WTC11 (cell line): ENCODE results near the gene CENPQ. TPM values are rescaled to one million over a fixed set of nuclear protein-coding genes. Genes with fewer than 3 reads are reported as not detected.

Experiments
- ATAC-seq: fragments of 200-7000 bp; cut with Tn5 transposase; 2 replicates; pipeline ENCODE4 v1.10.0; 2021; ENCODE audit warnings: mild to moderate bottlenecking, moderate library complexity
- CTCF ChIA-PET: fragments of 300-600 bp; sonication (Branson Sonifier 250); formaldehyde crosslinking; loops from one replicate; lab custom pipeline; 2021; ENCODE audit warnings: antibody characterized with exemption; lab: Charles Lee
- POLR2A ChIA-PET: fragments of 350-600 bp; sonication (Branson Sonifier 250); formaldehyde crosslinking; loops from one replicate; lab custom pipeline; 2021; ENCODE audit warnings: antibody characterized with exemption; lab: Charles Lee
- DNase-seq: peaks from one replicate; pipeline ENCODE4 v3.0.0; 2021; ENCODE audit warnings: low spot score
- H3K27ac Mint-ChIP-seq: 2 replicates; pipeline ENCODE4 v1.8.0; 2021; ENCODE audit warnings: mixed read lengths
- H3K27me3 Mint-ChIP-seq: 2 replicates; pipeline ENCODE4 v1.8.0; 2021; ENCODE audit warnings: low read depth, mild to moderate bottlenecking, moderate library complexity, mixed read lengths
- H3K36me3 Mint-ChIP-seq: 2 replicates; pipeline ENCODE4 v1.8.0; 2021; ENCODE audit warnings: mixed read lengths
- H3K4me1 Mint-ChIP-seq: 2 replicates; pipeline ENCODE4 v1.8.0; 2022; ENCODE audit warnings: mixed read lengths
- H3K4me3 Mint-ChIP-seq: 2 replicates; pipeline ENCODE4 v1.8.0; 2021; ENCODE audit warnings: mild to moderate bottlenecking, moderate library complexity, mixed read lengths
- H3K9me3 Mint-ChIP-seq: 2 replicates; pipeline ENCODE4 v1.8.0; 2021; ENCODE audit warnings: mixed read lengths
- CBFB ChIP-seq: sonication (generic); formaldehyde crosslinking; IDR thresholded peaks from 2 replicates; pipeline ENCODE4 v1.8.1; 2022; ENCODE audit warnings: mild to moderate bottlenecking, low read depth, missing genetic modification reagents
- ESRRA ChIP-seq: sonication (generic); formaldehyde crosslinking; IDR thresholded peaks from 2 replicates; pipeline ENCODE4 v1.8.1; 2022; ENCODE audit warnings: mild to moderate bottlenecking, missing genetic modification reagents, borderline replicate concordance
- FOXJ3 ChIP-seq: sonication (generic); formaldehyde crosslinking; IDR thresholded peaks from 2 replicates; pipeline ENCODE4 v1.9.0; 2021; ENCODE audit warnings: missing genetic modification reagents, mild to moderate bottlenecking, borderline replicate concordance
- FOXP1 ChIP-seq: sonication (generic); formaldehyde crosslinking; IDR thresholded peaks from 2 replicates; pipeline ENCODE4 v1.8.0; 2022; ENCODE audit warnings: missing genetic modification reagents, mild to moderate bottlenecking, moderate library complexity, borderline replicate concordance
- GTF2I ChIP-seq: fragments of 250-450 bp; sonication (Bioruptor Pico); conservative IDR thresholded peaks from 2 replicates; pipeline ENCODE4 v1.4.0; 2021; ENCODE audit warnings: mild to moderate bottlenecking
- JAZF1 ChIP-seq: fragments of 250-450 bp; sonication (Bioruptor Pico); IDR thresholded peaks from 2 replicates; pipeline ENCODE4 v1.9.0; 2021; ENCODE audit warnings: moderate library complexity, mild to moderate bottlenecking, inconsistent platforms
- NFATC4 ChIP-seq: fragments of 250-450 bp; sonication (Bioruptor Pico); IDR thresholded peaks from 2 replicates; pipeline ENCODE4 v1.9.0; 2021; ENCODE audit warnings: mild to moderate bottlenecking
- NFE2L1 ChIP-seq: sonication (generic); formaldehyde crosslinking; IDR thresholded peaks from 2 replicates; pipeline ENCODE4 v1.8.1; 2023; ENCODE audit warnings: missing genetic modification reagents
- NFYB ChIP-seq: sonication (generic); formaldehyde crosslinking; conservative IDR thresholded peaks from 2 replicates; pipeline ENCODE4 v1.8.0; 2022; ENCODE audit warnings: low read depth, missing genetic modification reagents
- NR2C2 ChIP-seq: sonication (generic); formaldehyde crosslinking; IDR thresholded peaks from 2 replicates; pipeline ENCODE4 v1.8.0; 2022; ENCODE audit warnings: mild to moderate bottlenecking, missing genetic modification reagents
- RELA ChIP-seq: sonication (generic); formaldehyde crosslinking; IDR thresholded peaks from 2 replicates; pipeline ENCODE4 v1.8.1; 2022; ENCODE audit warnings: missing genetic modification reagents, mild to moderate bottlenecking, borderline replicate concordance
- SMAD4 ChIP-seq: sonication (generic); formaldehyde crosslinking; IDR thresholded peaks from 2 replicates; pipeline ENCODE4 v1.8.0; 2022; ENCODE audit warnings: mild to moderate bottlenecking, missing genetic modification reagents
- SOX15 ChIP-seq: fragments of 250-450 bp; sonication (Bioruptor Pico); IDR thresholded peaks from 2 replicates; pipeline ENCODE4 v1.9.0; 2021; ENCODE audit warnings: mild to moderate bottlenecking
- SP1 ChIP-seq: sonication (generic); formaldehyde crosslinking; conservative IDR thresholded peaks from 2 replicates; pipeline ENCODE4 v1.8.1; 2022; ENCODE audit warnings: missing genetic modification reagents
- TP53 ChIP-seq: sonication (generic); formaldehyde crosslinking; IDR thresholded peaks from 2 replicates; pipeline ENCODE4 v1.8.1; 2023; ENCODE audit warnings: mild to moderate bottlenecking, missing genetic modification reagents
- ZBTB21 ChIP-seq: sonication (generic); formaldehyde crosslinking; IDR thresholded peaks from 2 replicates; pipeline ENCODE4 v1.8.1; 2023; ENCODE audit warnings: mild to moderate bottlenecking, missing genetic modification reagents, borderline replicate concordance
- ZNF121 ChIP-seq: sonication (generic); formaldehyde crosslinking; IDR thresholded peaks from 2 replicates; pipeline ENCODE4 v1.8.0; 2023; ENCODE audit warnings: missing genetic modification reagents
- ZNF396 ChIP-seq: fragments of 250-450 bp; sonication (Bioruptor Pico); IDR thresholded peaks from 2 replicates; pipeline ENCODE4 v1.8.0; 2021; ENCODE audit warnings: mild to moderate bottlenecking, moderate library complexity, borderline replicate concordance
- ZNF423 ChIP-seq: fragments of 250-450 bp; sonication (Bioruptor Pico); IDR thresholded peaks from 2 replicates; pipeline ENCODE4 v2.1.2; 2022; ENCODE audit warnings: mild to moderate bottlenecking, moderate library complexity
- total RNA-seq: library from RNA; stranded (reverse); gene quantifications from 3 replicates; pipeline ENCODE4 v1.2.3, GENCODE V29; 2021
- TF ChIP-seq, protein P1 (sequence below): sonication (generic); formaldehyde crosslinking; IDR thresholded peaks from 2 replicates; pipeline ENCODE4 v1.8.1; 2023; ENCODE audit warnings: mild to moderate bottlenecking, missing genetic modification reagents
- TF ChIP-seq, protein P2 (sequence below): sonication (generic); formaldehyde crosslinking; IDR thresholded peaks from 2 replicates; pipeline ENCODE4 v1.8.1; 2023; ENCODE audit warnings: mild to moderate bottlenecking, missing genetic modification reagents, moderate library complexity
- TF ChIP-seq, protein P3 (sequence below): fragments of 250-450 bp; sonication (Bioruptor Pico); conservative IDR thresholded peaks from 2 replicates; pipeline ENCODE4 v1.9.0; 2021; ENCODE audit warnings: mild to moderate bottlenecking
- TF ChIP-seq, protein P4 (sequence below): fragments of 200-600 bp; IDR thresholded peaks from 2 replicates; pipeline ENCODE4 v1.8.0; 2022; ENCODE audit warnings: antibody characterized with exemption
- TF ChIP-seq, protein P5 (sequence below): sonication (generic); formaldehyde crosslinking; IDR thresholded peaks from 2 replicates; pipeline ENCODE4 v1.8.1; 2022; ENCODE audit warnings: mild to moderate bottlenecking, moderate library complexity, missing genetic modification reagents

The CENPQ gene
- total RNA-seq, 1 experiment from 2014 or later = 14.2 TPM

DNA sequence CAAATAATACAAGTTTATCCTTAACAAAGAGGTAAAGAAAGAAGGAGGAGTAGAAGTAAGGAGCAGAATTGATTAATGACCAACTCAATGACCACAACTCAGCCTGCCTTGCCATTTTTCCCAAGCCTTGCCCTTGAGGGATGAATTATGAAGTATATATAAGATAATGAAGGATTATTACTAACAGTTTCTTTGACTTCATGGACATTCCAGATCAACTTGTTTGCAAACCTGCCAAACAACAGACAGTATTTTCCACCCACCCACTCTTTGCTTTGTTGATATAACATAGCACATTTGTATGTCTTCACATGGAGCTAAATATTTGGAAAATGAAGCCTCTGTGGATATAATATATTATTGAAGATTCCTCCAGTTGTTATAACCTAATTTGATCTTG lies 77.4 kb downstream of the CENPQ start:
- ATAC-seq = no peak
- H3K4me1 Mint-ChIP-seq = peaks cover 7% of the 10 kb centered on the region; the same call in 1 of the 2 replicates

DNA sequence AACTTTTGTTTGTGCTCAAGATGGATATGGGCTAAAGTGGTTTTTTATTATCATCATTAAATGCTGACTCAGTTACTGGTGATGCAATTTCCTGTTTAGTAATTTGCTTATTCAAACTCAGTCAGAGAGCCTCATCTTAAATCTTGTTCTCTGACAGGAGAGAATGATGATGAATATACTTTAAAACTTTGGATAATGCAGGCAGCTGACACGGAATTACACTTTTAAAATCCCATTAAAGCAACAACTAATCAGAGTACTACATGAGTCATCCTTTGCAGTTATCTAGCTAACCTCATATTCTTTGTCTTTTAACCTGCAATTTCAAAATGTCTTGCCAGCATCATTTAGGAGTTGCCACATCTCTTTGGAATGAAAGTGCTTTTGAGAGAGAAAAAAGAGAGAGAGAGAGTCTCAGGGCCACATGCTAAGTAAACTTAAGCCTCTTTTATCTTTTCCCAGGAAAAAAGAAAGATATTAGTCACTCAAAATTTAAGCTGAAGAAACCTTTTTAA lies 78.1 kb downstream of the CENPQ start:
- Mint-ChIP-seq H3K36me3 (no peaks in the 10 kb centered on the region), H3K4me1 (peaks cover 7% of the 10 kb centered on the region; the same call in 1 of the 2 replicates), H3K27ac (no peak overlapping the region), H3K4me3 (no peak overlapping the region), H3K27me3 (no peaks in the 10 kb centered on the region), H3K9me3 (no peaks in the 10 kb centered on the region)
- ATAC-seq = no peak
- DNase-seq = no peak
- CTCF ChIA-PET = interaction anchor here (1.0 to 1.3 kb wide), 2 partner anchors 9 kb away, joined by 3 to 4 read pairs; no protein-coding TSS in a partner anchor
- POLR2A ChIA-PET = interaction anchor here (1.1 kb wide), 1 partner anchor 17 kb away, joined by 6 read pairs; no protein-coding TSS in a partner anchor
- no peak for TF ChIP-seq ZBTB21 (CRISPR knock-in tag)
- TF ChIP-seq RELA (CRISPR knock-in tag) = no peak
- no peak for TF ChIP-seq FOXP1 (CRISPR knock-in tag)
- no peak for TF ChIP-seq GTF2I (CRISPR knock-in tag)
- TF ChIP-seq, protein P1, sequence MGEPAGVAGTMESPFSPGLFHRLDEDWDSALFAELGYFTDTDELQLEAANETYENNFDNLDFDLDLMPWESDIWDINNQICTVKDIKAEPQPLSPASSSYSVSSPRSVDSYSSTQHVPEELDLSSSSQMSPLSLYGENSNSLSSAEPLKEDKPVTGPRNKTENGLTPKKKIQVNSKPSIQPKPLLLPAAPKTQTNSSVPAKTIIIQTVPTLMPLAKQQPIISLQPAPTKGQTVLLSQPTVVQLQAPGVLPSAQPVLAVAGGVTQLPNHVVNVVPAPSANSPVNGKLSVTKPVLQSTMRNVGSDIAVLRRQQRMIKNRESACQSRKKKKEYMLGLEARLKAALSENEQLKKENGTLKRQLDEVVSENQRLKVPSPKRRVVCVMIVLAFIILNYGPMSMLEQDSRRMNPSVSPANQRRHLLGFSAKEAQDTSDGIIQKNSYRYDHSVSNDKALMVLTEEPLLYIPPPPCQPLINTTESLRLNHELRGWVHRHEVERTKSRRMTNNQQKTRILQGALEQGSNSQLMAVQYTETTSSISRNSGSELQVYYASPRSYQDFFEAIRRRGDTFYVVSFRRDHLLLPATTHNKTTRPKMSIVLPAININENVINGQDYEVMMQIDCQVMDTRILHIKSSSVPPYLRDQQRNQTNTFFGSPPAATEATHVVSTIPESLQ = no peak

More for the DNA sequence above, 77.4 kb downstream of the CENPQ start:
- H3K27ac Mint-ChIP-seq = no peak overlapping the region
- H3K27me3 Mint-ChIP-seq = no peaks in the 10 kb centered on the region
- ChIA-PET CTCF (no interaction called here), POLR2A (interaction anchor here (0.7 kb wide), 1 partner anchor 304 kb away, joined by 4 read pairs; no protein-coding TSS in a partner anchor)
- H3K9me3 Mint-ChIP-seq = no peaks in the 10 kb centered on the region
- H3K4me3 Mint-ChIP-seq = no peak overlapping the region
- no peaks in the 10 kb centered on the region for H3K36me3 Mint-ChIP-seq
- TF ChIP-seq NFATC4 (no peak), NFE2L1 (no peak), TP53 (CRISPR knock-in tag) (no peak), NFYB (CRISPR knock-in tag) (no peak), FOXP1 (CRISPR knock-in tag) (no peak), ZNF121 (CRISPR knock-in tag) (no peak)
- TF ChIP-seq, protein P2, sequence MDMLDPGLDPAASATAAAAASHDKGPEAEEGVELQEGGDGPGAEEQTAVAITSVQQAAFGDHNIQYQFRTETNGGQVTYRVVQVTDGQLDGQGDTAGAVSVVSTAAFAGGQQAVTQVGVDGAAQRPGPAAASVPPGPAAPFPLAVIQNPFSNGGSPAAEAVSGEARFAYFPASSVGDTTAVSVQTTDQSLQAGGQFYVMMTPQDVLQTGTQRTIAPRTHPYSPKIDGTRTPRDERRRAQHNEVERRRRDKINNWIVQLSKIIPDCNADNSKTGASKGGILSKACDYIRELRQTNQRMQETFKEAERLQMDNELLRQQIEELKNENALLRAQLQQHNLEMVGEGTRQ = no peak
- TF ChIP-seq, all 79 proteins: peak for 0
- DNase-seq = no peak

DNA sequence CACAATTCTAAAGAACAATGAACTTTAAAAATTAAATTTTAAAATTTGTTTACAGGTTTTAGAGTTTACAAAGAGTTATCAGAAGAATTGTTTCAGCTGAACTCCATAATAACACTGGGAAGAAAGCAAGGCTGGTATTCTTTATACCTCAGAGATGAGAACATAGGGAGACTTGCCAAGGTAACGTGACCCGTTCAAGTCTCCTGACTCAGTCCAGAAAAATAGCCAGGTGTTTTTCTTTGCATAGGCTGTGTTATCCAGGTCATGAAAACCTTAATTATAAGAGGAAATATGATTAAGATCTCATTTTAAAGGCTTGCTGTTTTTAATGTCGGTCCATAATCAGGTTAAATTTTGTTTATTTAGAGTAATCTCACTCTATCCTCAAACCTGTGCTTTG lies 78.8 kb downstream of the CENPQ start:
- Mint-ChIP-seq H3K9me3 (no peaks in the 10 kb centered on the region), H3K4me3 (no peak overlapping the region), H3K27me3 (peaks cover 4% of the 10 kb centered on the region), H3K27ac (no peak overlapping the region), H3K4me1 (peaks cover 7% of the 10 kb centered on the region; the same call in 1 of the 2 replicates), H3K36me3 (no peaks in the 10 kb centered on the region)
- POLR2A ChIA-PET = interaction anchor here (1.1 kb wide), 1 partner anchor 16 kb away, joined by 6 read pairs; no protein-coding TSS in a partner anchor
- CTCF ChIA-PET = interaction anchor here (1.0 to 1.3 kb wide), 2 partner anchors 8 to 10 kb away, joined by 3 to 4 read pairs; no protein-coding TSS in a partner anchor
- TF ChIP-seq SP1 (CRISPR knock-in tag) (no peak), NFYB (CRISPR knock-in tag) (no peak), ESRRA (CRISPR knock-in tag) (no peak), JAZF1 (no peak), ZBTB21 (CRISPR knock-in tag) (no peak), NR2C2 (CRISPR knock-in tag) (no peak), SMAD4 (CRISPR knock-in tag) (no peak), NFE2L1 (no peak), SOX15 (CRISPR knock-in tag) (no peak), FOXJ3 (CRISPR knock-in tag) (no peak), ZNF396 (CRISPR knock-in tag) (no peak), TP53 (CRISPR knock-in tag) (no peak), ZNF423 (CRISPR knock-in tag) (no peak), CBFB (CRISPR knock-in tag) (no peak)
- TF ChIP-seq, protein P3, sequence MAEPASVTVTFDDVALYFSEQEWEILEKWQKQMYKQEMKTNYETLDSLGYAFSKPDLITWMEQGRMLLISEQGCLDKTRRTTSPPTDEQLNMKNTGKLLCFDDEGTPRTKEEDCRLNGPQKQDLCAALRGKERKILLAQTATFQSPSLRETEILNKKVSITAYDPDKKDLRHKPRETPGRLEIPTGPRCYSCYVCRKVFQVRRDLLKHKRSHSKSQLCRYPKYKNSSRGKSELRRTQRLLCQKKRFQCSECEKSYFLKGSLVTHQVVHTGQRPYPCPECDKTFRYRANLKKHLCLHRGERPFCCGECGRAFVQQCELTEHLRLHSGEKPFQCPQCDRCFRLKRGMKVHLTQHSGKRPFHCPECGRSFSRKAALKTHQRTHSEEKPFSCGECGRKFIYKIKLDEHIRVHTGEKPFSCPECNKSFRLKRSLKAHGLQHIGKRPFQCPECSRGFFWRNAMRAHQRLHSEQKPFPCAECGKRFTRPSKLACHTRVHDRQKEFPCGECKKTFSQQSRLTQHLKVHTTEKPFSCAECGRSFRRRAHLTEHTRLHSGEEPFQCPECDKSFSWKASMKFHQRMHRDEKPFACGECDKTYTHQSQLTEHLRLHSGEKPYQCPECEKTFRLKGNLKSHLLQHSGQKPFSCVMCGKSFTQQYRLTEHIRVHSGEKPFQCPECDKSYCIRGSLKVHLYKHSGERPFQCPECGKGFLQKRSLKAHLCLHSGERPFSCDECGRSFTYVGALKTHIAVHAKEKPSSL (CRISPR knock-in tag) = no peak
- TF ChIP-seq, protein P4, sequence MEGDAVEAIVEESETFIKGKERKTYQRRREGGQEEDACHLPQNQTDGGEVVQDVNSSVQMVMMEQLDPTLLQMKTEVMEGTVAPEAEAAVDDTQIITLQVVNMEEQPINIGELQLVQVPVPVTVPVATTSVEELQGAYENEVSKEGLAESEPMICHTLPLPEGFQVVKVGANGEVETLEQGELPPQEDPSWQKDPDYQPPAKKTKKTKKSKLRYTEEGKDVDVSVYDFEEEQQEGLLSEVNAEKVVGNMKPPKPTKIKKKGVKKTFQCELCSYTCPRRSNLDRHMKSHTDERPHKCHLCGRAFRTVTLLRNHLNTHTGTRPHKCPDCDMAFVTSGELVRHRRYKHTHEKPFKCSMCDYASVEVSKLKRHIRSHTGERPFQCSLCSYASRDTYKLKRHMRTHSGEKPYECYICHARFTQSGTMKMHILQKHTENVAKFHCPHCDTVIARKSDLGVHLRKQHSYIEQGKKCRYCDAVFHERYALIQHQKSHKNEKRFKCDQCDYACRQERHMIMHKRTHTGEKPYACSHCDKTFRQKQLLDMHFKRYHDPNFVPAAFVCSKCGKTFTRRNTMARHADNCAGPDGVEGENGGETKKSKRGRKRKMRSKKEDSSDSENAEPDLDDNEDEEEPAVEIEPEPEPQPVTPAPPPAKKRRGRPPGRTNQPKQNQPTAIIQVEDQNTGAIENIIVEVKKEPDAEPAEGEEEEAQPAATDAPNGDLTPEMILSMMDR = no peak
- TF ChIP-seq, protein P5, sequence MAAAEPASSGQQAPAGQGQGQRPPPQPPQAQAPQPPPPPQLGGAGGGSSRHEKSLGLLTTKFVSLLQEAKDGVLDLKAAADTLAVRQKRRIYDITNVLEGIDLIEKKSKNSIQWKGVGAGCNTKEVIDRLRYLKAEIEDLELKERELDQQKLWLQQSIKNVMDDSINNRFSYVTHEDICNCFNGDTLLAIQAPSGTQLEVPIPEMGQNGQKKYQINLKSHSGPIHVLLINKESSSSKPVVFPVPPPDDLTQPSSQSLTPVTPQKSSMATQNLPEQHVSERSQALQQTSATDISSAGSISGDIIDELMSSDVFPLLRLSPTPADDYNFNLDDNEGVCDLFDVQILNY (CRISPR knock-in tag) = no peak
- ATAC-seq = no peak
- no peak for DNase-seq
